Upper lobe of right lung (tissue), 1 donor: ENCODE results near the gene CSE1L. TPM values are rescaled to one million over a fixed set of nuclear protein-coding genes. Genes with fewer than 3 reads are reported as not detected.
"Not testable (repeated sequence)": the region's sequence is repeated elsewhere in the genome, so short reads cannot be mapped to it uniquely, and the experiment has no call there.

Source experiments
- ATAC-seq: fragments of 200-7000 bp; cut with Tn5 transposase; one replicate; pipeline ENCODE4 v1.9.1; 2020; ENCODE audit warnings: mild to moderate bottlenecking, moderate library complexity
- DNase-seq: peaks from one replicate; pipeline ENCODE4 v3.0.0-alpha.2; 2020
- H3K27ac ChIP-seq: fragments of 200-600 bp; one replicate; pipeline ENCODE4 v1.8.0; 2022
- H3K27me3 ChIP-seq: fragments of 200-600 bp; one replicate; pipeline ENCODE4 v1.8.0; 2022; ENCODE audit warnings: mild to moderate bottlenecking
- H3K36me3 ChIP-seq: fragments of 200-600 bp; one replicate; pipeline ENCODE4 v1.8.0; 2022
- H3K4me1 ChIP-seq: fragments of 200-600 bp; one replicate; pipeline ENCODE4 v1.8.0; 2022
- H3K4me3 ChIP-seq: fragments of 200-600 bp; one replicate; pipeline ENCODE4 v1.8.0; 2022; ENCODE audit warnings: mild to moderate bottlenecking
- H3K9me3 ChIP-seq: fragments of 200-600 bp; one replicate; pipeline ENCODE4 v1.8.0; 2022
- intact Hi-C: fragments of 100-400 bp; cut with DNase I; formaldehyde crosslinking; loops from one replicate; pipeline ENCODE4 v1.11.0; 2022
- total RNA-seq: library from RNA; stranded (reverse); fragmentation: NEBNext Ultra II Directional; extraction: Animal tissue kit (Norgen Biotek cat#: 25700); gene quantifications from one replicate; pipeline ENCODE4 v1.2.1, GENCODE V29; 2021
- TF ChIP-seq, protein P1 (sequence below): fragments of 200-600 bp; IDR thresholded peaks from one replicate; pipeline ENCODE4 v1.8.0; 2022; ENCODE audit warnings: antibody characterized with exemption
- donor health status: DM: no; HTN: yes; CAD: no; lungs with severe emphysema.

The CSE1L gene
- total RNA-seq, 1 donor from 2014 or later, result 37.8 TPM

DNA sequence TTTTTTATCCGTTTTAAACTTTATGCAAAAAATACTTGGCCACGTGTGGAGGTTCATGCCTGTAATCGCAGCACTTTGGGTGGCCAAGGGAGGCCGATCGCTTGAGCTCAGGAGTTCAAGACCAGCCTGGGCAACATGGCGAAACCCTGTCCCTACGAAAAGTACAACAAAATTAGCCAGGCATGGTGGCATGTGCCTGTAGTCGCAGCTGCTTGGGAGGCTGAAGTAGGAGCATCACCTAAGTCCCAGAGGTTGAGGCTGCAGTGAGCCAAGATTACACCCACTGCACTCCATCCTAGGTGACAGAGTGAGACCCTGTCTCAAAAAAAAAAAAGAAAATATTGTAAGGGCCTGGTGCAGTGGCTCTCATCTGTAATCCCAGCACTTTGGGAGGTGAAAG is 45.0 kb downstream of the CSE1L start:
- Histone ChIP-seq H3K27ac (no peak overlapping the region), H3K36me3 (peaks cover 95% of the 10 kb centered on the region), H3K9me3 (no peaks in the 10 kb centered on the region), H3K4me1 (no peaks in the 10 kb centered on the region), H3K27me3 (no peaks in the 10 kb centered on the region), H3K4me3 (no peak overlapping the region)
- intact Hi-C loops, result no loop called here
- no peak for DNase-seq
- TF ChIP-seq, protein P1, sequence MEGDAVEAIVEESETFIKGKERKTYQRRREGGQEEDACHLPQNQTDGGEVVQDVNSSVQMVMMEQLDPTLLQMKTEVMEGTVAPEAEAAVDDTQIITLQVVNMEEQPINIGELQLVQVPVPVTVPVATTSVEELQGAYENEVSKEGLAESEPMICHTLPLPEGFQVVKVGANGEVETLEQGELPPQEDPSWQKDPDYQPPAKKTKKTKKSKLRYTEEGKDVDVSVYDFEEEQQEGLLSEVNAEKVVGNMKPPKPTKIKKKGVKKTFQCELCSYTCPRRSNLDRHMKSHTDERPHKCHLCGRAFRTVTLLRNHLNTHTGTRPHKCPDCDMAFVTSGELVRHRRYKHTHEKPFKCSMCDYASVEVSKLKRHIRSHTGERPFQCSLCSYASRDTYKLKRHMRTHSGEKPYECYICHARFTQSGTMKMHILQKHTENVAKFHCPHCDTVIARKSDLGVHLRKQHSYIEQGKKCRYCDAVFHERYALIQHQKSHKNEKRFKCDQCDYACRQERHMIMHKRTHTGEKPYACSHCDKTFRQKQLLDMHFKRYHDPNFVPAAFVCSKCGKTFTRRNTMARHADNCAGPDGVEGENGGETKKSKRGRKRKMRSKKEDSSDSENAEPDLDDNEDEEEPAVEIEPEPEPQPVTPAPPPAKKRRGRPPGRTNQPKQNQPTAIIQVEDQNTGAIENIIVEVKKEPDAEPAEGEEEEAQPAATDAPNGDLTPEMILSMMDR, result no peak
- ATAC-seq, result no peak

DNA sequence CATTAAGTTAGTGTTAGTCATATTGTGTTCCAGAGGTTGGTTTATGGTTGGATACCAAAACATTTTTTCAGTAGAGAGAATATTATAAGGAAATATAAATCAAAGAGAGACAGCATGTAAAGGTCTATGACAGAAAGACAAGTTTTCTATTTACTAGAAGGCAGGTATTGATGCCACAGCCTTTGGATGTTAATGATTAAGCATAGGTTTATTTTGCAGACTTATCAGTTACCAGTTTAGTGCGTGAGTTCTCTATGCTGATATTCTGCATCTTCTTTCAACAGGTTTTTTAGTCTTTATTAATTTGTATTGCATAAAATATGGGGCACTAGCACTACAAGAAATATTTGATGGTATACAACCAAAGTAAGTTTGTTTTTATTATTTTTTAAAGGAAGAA is 45.6 kb downstream of the CSE1L start:
- ATAC-seq (no peak), DNase-seq (no peak)
- H3K9me3 ChIP-seq, result no peaks in the 10 kb centered on the region
- peaks cover 95% of the 10 kb centered on the region for H3K36me3 ChIP-seq
- no peak overlapping the region for H3K27ac ChIP-seq
- TF ChIP-seq, protein P1, result no peak
- no peaks in the 10 kb centered on the region for H3K4me1 ChIP-seq
- intact Hi-C loops, result no loop called here
- no peaks in the 10 kb centered on the region for H3K27me3 ChIP-seq
- H3K4me3 ChIP-seq, result no peak overlapping the region

DNA sequence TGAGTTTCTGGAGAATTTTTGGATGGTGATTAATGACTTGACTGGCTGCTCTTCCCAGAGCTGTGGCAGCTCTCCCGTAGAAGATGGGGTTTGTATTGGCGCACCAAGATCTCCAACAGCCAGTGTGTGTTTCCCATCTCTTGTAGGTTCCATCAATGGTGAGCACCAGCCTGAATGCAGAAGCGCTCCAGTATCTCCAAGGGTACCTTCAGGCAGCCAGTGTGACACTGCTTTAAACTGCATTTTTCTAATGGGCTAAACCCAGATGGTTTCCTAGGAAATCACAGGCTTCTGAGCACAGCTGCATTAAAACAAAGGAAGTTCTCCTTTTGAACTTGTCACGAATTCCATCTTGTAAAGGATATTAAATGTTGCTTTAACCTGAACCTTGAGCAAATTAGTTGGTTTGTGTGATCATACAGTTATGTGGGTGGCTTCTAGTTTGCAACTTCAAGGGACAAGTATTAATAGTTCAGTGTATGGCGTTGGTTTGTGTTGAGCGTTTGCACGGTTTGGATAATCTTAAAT is 50.2 kb downstream of the CSE1L start:
- Histone ChIP-seq H3K27me3 (no peaks in the 10 kb centered on the region), H3K4me3 (no peak overlapping the region), H3K27ac (no peak overlapping the region), H3K36me3 (peaks cover 74% of the 10 kb centered on the region), H3K9me3 (no peaks in the 10 kb centered on the region), H3K4me1 (peaks cover 6% of the 10 kb centered on the region)
- DNase-seq (no peak), ATAC-seq (no peak)
- intact Hi-C loops, result no loop called here
- TF ChIP-seq, protein P1, result no peak

DNA sequence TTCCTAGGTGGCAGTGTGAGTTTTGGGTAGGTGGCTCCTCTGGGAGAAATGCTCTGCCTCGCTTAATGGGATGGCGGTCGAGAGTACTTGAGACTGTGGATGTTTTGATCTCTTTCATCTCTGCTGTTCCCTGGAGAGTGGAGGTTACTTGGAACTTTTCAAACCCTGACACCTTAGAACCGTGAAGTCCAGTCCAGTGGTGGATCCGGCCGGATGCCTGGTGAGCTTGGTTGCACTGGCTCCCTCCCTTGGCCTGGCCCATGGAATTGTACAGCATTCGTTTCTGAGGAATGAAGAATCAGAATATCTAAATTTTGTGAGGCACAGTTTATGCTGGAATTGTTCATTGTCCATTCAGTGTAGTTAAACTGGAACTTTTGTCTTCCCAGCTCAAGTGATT is 51.0 kb downstream of the CSE1L start:
- Histone ChIP-seq H3K36me3 (peaks cover 70% of the 10 kb centered on the region), H3K27me3 (no peaks in the 10 kb centered on the region), H3K9me3 (no peaks in the 10 kb centered on the region), H3K4me3 (no peak overlapping the region), H3K4me1 (peaks cover 6% of the 10 kb centered on the region), H3K27ac (no peak overlapping the region)
- intact Hi-C loops, result no loop called here
- ATAC-seq, result no peak
- no peak for DNase-seq
- TF ChIP-seq, protein P1, result no peak

DNA sequence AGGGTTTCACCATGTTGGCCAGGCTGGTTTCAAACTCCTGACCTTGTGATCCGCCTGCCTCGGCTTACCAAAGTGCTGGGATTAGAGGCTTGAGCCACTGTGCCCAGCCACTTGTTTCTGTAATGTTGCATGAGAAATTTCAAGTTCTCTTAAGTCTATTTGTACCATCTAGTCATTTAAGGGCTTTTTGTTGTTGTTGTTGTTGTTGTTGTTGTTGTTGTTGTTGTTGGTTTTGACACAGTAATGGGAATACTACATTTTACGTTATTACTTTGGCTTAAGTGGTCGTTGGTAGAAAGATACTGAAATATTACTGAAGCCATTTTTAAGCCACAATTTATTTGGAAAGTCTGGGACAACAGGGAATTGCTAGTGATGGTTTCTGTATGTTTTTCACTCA is 52.0 kb downstream of the CSE1L start:
- Histone ChIP-seq H3K27me3 (no peaks in the 10 kb centered on the region), H3K4me3 (no peak overlapping the region), H3K4me1 (peaks cover 6% of the 10 kb centered on the region), H3K36me3 (peaks cover 70% of the 10 kb centered on the region), H3K27ac (no peak overlapping the region), H3K9me3 (no peaks in the 10 kb centered on the region)
- ATAC-seq, result no peak
- DNase-seq, result no peak
- TF ChIP-seq, protein P1, result no peak
- intact Hi-C loops, result no loop called here

DNA sequence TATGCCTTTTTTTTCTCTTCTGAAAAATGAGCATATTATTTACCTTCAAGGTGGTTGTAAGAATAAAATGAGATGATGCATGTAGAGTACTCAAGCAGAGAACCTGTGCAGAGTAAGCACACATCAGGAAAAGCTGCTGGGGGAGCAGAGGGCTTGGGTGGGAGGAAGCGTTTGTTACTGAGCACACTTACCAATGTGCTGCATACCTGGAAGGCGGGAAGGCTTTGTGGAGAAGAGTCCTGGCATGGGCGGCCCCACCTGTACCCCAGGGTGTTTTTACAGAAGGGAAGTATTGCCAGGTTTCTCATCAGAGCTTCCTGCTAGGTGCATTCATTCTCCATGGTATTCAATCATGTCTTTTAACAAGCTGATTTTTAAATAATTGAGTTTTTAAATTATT is 52.9 kb downstream of the CSE1L start:
- DNase-seq (no peak), ATAC-seq (no peak)
- Histone ChIP-seq H3K36me3 (peaks cover 71% of the 10 kb centered on the region), H3K27me3 (no peaks in the 10 kb centered on the region), H3K4me1 (peaks cover 6% of the 10 kb centered on the region), H3K9me3 (no peaks in the 10 kb centered on the region), H3K4me3 (no peak overlapping the region), H3K27ac (no peak overlapping the region)
- intact Hi-C loops, result no loop called here
- TF ChIP-seq, protein P1, result no peak

DNA sequence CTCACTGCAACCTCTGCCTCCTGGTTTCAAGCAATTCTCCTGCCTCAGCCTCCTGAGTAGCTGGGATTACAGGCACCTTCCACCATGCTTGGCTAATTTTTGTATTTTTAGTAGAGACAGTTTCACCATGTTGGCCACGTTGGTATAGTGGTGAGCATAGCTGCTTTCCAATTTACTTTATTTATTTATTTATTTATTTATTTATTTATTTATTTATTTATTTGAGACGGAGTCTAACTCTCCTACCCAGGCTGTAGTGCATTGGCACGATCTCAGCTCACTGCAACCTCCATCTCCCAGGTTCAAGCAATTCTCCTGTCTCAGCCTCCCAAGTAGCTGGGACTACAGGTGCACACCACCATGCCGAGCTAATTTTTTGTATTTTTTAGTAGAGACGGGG is 54.2 kb downstream of the CSE1L start:
- H3K27me3 ChIP-seq, H3K4me3 ChIP-seq, ATAC-seq, H3K9me3 ChIP-seq, DNase-seq, H3K4me1 ChIP-seq, intact Hi-C loops, H3K27ac ChIP-seq: not testable (repeated sequence)
- peaks cover 68% of the 10 kb centered on the region for H3K36me3 ChIP-seq
